HG03025 (cell line): ENCODE measurements around the gene KCNQ2.

Experiments used
- ATAC-seq: cut with Tn5 transposase; IDR thresholded peaks from one replicate; pipeline ENCODE4 v1.9.1; 2021; ENCODE audit warnings: mild to moderate bottlenecking, moderate library complexity; ENCODE audit not compliant: unreplicated experiment, low FRiP score

KCNQ2 gene

DNA sequence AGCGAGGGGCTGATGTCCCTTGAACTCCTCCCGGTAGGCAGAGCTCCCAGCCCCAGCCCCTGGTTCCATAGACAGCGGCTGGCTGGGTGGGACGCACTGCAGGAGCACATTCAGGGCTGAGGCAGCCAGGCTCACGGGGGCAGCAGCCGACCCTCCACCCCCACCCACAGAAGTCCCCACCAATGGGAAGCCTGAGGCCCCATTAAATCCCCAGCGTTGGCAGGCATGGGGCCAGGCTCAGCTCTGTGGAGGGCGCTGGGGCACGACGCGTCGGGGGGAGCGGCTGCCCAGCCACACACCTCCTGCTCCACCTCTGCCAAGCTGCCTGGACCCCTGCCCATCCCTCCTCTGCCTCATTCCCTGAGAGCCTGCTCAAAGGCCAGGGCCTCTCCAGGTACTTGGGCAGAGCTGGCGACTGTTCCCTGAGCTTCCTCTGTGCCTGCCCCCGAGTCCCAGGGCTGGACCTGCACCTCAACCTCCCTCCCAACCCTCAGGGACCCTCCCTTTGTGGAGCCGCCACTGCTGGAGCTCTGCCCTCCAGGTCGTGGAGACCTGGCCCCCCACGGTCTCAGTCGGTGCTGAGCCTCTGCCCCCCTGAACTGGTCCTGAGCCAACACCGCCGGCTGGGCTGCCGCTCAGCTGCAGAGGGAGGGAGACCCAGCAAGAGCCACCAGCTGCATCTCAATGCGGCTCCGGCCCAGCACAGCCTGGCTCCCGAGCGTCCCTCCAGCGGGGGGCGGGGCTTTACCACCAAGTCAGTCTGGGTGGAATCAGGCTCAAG lies 120.5 kb downstream of the KCNQ2 start:
- ATAC-seq: no peak

DNA sequence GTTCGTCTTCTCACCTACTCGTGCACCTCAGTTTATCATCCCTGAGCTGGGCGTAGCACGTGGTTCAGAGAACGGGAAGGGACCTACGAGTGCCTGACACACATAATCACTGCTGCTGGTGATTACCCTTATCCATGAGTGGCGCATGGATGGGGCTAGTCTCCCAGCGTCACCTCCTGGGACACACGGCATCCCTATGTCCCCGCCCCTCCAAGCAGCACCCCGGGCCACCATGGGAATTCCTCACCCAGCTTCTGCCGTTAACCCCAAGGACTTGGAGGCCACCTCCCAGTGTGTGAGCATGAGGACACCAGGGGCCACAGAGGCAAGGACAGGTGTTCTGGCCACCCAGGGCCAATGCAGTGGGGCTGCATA lies 121.1 kb downstream of the KCNQ2 start:
- no peak for ATAC-seq

DNA sequence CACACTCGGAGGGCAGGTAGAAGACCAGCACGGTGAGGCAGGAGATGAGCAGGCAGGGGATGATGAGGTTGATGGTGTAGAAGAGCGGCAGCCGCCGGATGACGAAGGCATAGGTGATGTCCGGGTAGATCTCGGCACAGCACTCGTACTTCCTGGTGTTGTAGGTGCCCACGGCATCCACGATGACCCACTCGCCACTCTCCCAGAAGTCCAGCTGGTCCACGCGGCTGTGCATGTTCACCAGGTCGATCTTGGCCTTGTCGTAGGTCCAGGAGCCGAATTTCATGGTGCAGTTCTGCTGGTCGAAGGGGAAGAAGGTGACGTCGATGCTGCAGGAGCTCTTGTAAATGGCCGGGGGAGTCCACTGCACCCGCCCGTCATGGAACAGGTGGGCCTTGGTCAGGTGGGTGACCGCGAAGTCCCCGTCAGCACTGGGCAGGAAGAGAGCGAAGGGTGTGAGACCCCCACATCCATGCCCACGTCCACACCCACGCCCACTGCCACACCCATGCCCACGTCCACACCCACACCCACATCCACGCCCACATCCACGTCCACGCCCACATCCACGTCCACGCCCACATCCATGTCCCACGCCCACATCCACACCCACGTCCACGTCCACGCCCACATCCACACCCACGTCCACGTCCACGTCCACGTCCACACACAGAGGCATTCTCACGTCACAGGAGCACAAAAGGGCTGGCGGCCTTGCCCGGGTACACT lies 121.7 kb downstream of the KCNQ2 start:
- ATAC-seq: no peak
